Measurements from ENCODE around the gene OBSL1.

OBSL1 gene

GRCh38 chr2:219571311-219572236 lies at the start of gene OBSL1:
Gene OBSL1 (minus strand): TSS chr2:219571539. CDS start chr2:219571232, 307 bp downstream.
- peak; percentile 76 for DNase-seq

- no peak for DNase-seq
Observed at GRCh38 chr2:219620546-219620945, 49.2 kb upstream of the OBSL1 start.

- DNase-seq = no peak
Observed at GRCh38 chr2:219619235-219619634, 47.9 kb upstream of the OBSL1 start.

- no peak for DNase-seq
Observed at GRCh38 chr2:219618733-219619122, 47.4 kb upstream of the OBSL1 start.

- no peak for DNase-seq
Observed at GRCh38 chr2:219616550-219616949, 45.2 kb upstream of the OBSL1 start.

- DNase-seq = no peak
Observed at GRCh38 chr2:219615894-219616293, 44.6 kb upstream of the OBSL1 start.

- DNase-seq = no peak
Observed at GRCh38 chr2:219615036-219615435, 43.7 kb upstream of the OBSL1 start.

- DNase-seq = no peak
Observed at GRCh38 chr2:219614076-219614860, 42.9 kb upstream of the OBSL1 start.

- no peak for DNase-seq
Observed at GRCh38 chr2:219613461-219614070, 42.2 kb upstream of the OBSL1 start.

GRCh38 chr2:219612577-219613286 lies 41.4 kb upstream of the OBSL1 start:
- DNase-seq = no peak

- no peak for DNase-seq
Observed at GRCh38 chr2:219611866-219612576, 40.7 kb upstream of the OBSL1 start.

GRCh38 chr2:219611306-219611705 lies 40.0 kb upstream of the OBSL1 start:
- DNase-seq = no peak

GRCh38 chr2:219609149-219609750 lies 37.9 kb upstream of the OBSL1 start:
- DNase-seq = no peak

GRCh38 chr2:219608399-219608964 lies 37.1 kb upstream of the OBSL1 start:
- no peak for DNase-seq

GRCh38 chr2:219607931-219608330 lies 36.6 kb upstream of the OBSL1 start:
- no peak for DNase-seq

- no peak for DNase-seq
Observed at GRCh38 chr2:219605607-219605954, 34.2 kb upstream of the OBSL1 start.

GRCh38 chr2:219603771-219604170 lies 32.4 kb upstream of the OBSL1 start:
- no peak for DNase-seq

GRCh38 chr2:219598308-219599078 lies 27.2 kb upstream of the OBSL1 start:
- DNase-seq = peak; percentile 7

GRCh38 chr2:219597552-219598307 lies 26.4 kb upstream of the OBSL1 start, which contains the start of gene STK11IP:
Gene STK11IP (plus strand): TSS chr2:219597857. CDS start chr2:219598120, 263 bp downstream.
- DNase-seq = peak; percentile 92

Data from DMS79 treated with DMSO at 0.1 percent for 48 hours (cell line).